Parathyroid adenoma (tissue), 2 donors: Measurements from ENCODE around the gene PRUNE1.

Experiments
- H2AFZ ChIP-seq: fragments of 300-600 bp; sonication (generic); one replicate; pipeline ENCODE4 v1.7.0; 2017; ENCODE audit warnings: antibody characterized with exemption, mild to moderate bottlenecking
- H3K27ac ChIP-seq: fragments of 300-600 bp; sonication (generic); one replicate; pipeline ENCODE4 v1.7.0; 2017
- H3K27me3 ChIP-seq: fragments of 300-600 bp; sonication (generic); one replicate; pipeline ENCODE4 v1.7.0; 2017; ENCODE audit warnings: low read length; ENCODE audit not compliant: control insufficient read depth, insufficient read depth
- H3K36me3 ChIP-seq: fragments of 300-600 bp; sonication (generic); one replicate; pipeline ENCODE4 v1.7.0; 2017; ENCODE audit warnings: low read length; ENCODE audit not compliant: control insufficient read depth, insufficient read depth
- H3K4me1 ChIP-seq: fragments of 300-600 bp; sonication (generic); one replicate; pipeline ENCODE4 v1.7.0; 2017; ENCODE audit warnings: control low read depth
- H3K4me2 ChIP-seq: fragments of 300-600 bp; sonication (generic); one replicate; pipeline ENCODE4 v1.7.0; 2017; ENCODE audit warnings: low read length
- H3K4me3 ChIP-seq: fragments of 300-600 bp; sonication (generic); one replicate; pipeline ENCODE4 v1.7.0; 2017; ENCODE audit warnings: low read depth, low read length
- H3K79me2 ChIP-seq: fragments of 300-600 bp; sonication (generic); one replicate; pipeline ENCODE4 v1.7.0; 2017; ENCODE audit warnings: control low read depth
- H3K9ac ChIP-seq: fragments of 300-600 bp; sonication (generic); one replicate; pipeline ENCODE4 v1.7.0; 2017; ENCODE audit warnings: mild to moderate bottlenecking
- H3K9me3 ChIP-seq: fragments of 300-600 bp; sonication (generic); one replicate; pipeline ENCODE4 v1.7.0; 2017; ENCODE audit warnings: low read length; ENCODE audit not compliant: control insufficient read depth
- TF ChIP-seq, protein P1 (sequence below): fragments of 300-600 bp; sonication (generic); IDR thresholded peaks from one replicate; pipeline ENCODE4 v1.7.0; 2017; ENCODE audit warnings: antibody characterized with exemption, mild to moderate bottlenecking
- donor health status: primary hyperparathyroidism.

PRUNE1 gene

GRCh38 chr1:150964164-150964489 is 44.1 kb upstream of the PRUNE1 start:
- H3K9ac ChIP-seq, result no peak overlapping the region
- no peak overlapping the region for H3K4me3 ChIP-seq
- no peak overlapping the region for H3K4me2 ChIP-seq
- H3K79me2 ChIP-seq, result no peaks in the 10 kb centered on the region
- H3K4me1 ChIP-seq, result no peaks in the 10 kb centered on the region
- H2AFZ ChIP-seq, result no peak overlapping the region
- H3K9me3 ChIP-seq, result no peaks in the 10 kb centered on the region
- no peaks in the 10 kb centered on the region for H3K36me3 ChIP-seq
- no peaks in the 10 kb centered on the region for H3K27me3 ChIP-seq
- H3K27ac ChIP-seq, result no peak overlapping the region
- TF ChIP-seq, protein P1, sequence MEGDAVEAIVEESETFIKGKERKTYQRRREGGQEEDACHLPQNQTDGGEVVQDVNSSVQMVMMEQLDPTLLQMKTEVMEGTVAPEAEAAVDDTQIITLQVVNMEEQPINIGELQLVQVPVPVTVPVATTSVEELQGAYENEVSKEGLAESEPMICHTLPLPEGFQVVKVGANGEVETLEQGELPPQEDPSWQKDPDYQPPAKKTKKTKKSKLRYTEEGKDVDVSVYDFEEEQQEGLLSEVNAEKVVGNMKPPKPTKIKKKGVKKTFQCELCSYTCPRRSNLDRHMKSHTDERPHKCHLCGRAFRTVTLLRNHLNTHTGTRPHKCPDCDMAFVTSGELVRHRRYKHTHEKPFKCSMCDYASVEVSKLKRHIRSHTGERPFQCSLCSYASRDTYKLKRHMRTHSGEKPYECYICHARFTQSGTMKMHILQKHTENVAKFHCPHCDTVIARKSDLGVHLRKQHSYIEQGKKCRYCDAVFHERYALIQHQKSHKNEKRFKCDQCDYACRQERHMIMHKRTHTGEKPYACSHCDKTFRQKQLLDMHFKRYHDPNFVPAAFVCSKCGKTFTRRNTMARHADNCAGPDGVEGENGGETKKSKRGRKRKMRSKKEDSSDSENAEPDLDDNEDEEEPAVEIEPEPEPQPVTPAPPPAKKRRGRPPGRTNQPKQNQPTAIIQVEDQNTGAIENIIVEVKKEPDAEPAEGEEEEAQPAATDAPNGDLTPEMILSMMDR, result no peak

DNA sequence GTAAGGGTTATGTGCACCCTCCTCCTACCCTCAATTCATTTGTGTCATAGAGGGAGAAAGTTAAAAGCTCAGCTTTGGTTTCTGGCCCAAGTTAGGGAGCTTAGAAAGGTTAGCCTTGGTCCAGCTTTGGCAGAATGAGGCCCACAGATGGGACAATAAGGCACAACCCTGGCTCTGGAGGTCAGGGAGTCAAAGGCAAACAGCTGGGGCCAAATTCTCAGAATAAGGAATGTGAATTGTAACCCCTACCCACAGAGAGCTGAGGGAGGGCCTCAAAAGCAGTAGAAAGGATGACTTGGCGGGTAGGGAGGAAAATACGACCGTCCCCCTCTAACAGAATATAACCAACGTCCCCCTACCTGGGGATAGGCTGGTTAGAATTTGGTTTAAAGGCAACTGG is 42.6 kb upstream of the PRUNE1 start:
- H3K4me2 ChIP-seq, result no peak overlapping the region
- no peak overlapping the region for H3K27ac ChIP-seq
- H3K9me3 ChIP-seq, result no peaks in the 10 kb centered on the region
- peaks cover 4% of the 10 kb centered on the region for H3K79me2 ChIP-seq
- no peak overlapping the region for H2AFZ ChIP-seq
- H3K4me3 ChIP-seq, result no peak overlapping the region
- TF ChIP-seq, protein P1, result no peak
- H3K27me3 ChIP-seq, result no peaks in the 10 kb centered on the region
- H3K4me1 ChIP-seq, result no peaks in the 10 kb centered on the region
- no peak overlapping the region for H3K9ac ChIP-seq
- no peaks in the 10 kb centered on the region for H3K36me3 ChIP-seq

DNA sequence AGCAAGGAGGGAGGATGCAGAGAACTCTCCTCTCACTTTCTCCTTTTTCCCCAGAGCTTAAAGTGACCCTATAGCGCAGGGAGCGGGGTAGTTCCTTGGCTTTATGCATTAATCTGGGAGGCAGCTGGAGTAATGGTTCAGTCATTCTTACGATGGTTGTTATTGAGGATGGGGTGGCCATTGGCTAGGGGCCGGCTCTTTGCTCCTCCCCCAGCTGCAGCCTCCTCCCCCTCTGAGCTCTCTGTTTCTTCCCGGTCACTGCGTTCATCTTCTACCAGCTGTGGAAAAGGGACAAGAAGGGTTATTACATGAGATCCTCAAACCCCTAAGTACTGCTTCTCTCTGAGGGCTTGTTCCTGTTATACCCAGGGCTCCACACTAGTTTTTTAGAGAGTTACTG is 42.2 kb upstream of the PRUNE1 start:
- Histone ChIP-seq H3K4me3 (no peak overlapping the region), H3K36me3 (no peaks in the 10 kb centered on the region), H2AFZ (no peak overlapping the region), H3K4me1 (peaks cover 3% of the 10 kb centered on the region), H3K27ac (no peak overlapping the region), H3K27me3 (no peaks in the 10 kb centered on the region), H3K4me2 (no peak overlapping the region), H3K79me2 (peaks cover 4% of the 10 kb centered on the region), H3K9ac (no peak overlapping the region), H3K9me3 (no peaks in the 10 kb centered on the region)
- TF ChIP-seq, protein P1, result no peak

DNA sequence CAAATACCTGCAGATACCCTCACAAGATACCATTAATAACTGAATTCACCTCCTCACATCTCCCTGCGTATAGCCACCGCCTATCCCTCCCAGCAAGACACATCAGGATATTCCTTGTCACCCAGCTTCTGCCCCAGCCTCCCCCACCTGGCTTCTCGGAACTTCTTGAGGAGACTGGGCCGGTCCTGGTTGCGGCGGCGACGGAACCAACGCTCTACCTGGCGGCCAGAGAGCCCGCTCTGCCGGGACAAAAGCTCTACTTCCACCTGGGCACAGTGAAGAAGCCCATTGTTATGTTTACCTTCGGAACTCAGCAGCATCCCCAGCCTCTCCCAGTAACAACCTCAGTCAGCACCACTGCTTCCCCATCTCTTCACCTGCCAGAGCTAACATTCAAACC is 40.3 kb upstream of the PRUNE1 start:
- Histone ChIP-seq H3K9ac (no peak overlapping the region), H3K36me3 (no peaks in the 10 kb centered on the region), H3K4me2 (no peak overlapping the region), H3K9me3 (no peaks in the 10 kb centered on the region), H3K4me1 (peaks cover 17% of the 10 kb centered on the region), H3K27ac (no peak overlapping the region), H3K79me2 (peaks cover 9% of the 10 kb centered on the region), H2AFZ (no peak overlapping the region), H3K4me3 (no peak overlapping the region), H3K27me3 (no peaks in the 10 kb centered on the region)
- TF ChIP-seq, protein P1, result no peak

GRCh38 chr1:150968491-150968890 is 39.8 kb upstream of the PRUNE1 start:
- no peak overlapping the region for H2AFZ ChIP-seq
- no peak overlapping the region for H3K27ac ChIP-seq
- H3K27me3 ChIP-seq, result no peaks in the 10 kb centered on the region
- H3K4me1 ChIP-seq, result peaks cover 19% of the 10 kb centered on the region
- no peak overlapping the region for H3K4me2 ChIP-seq
- H3K4me3 ChIP-seq, result no peak overlapping the region
- TF ChIP-seq, protein P1, result no peak
- H3K79me2 ChIP-seq, result peaks cover 11% of the 10 kb centered on the region
- no peaks in the 10 kb centered on the region for H3K9me3 ChIP-seq
- H3K9ac ChIP-seq, result no peak overlapping the region
- H3K36me3 ChIP-seq, result no peaks in the 10 kb centered on the region
